ENCODE data around the gene ARHGAP19.

DNA sequence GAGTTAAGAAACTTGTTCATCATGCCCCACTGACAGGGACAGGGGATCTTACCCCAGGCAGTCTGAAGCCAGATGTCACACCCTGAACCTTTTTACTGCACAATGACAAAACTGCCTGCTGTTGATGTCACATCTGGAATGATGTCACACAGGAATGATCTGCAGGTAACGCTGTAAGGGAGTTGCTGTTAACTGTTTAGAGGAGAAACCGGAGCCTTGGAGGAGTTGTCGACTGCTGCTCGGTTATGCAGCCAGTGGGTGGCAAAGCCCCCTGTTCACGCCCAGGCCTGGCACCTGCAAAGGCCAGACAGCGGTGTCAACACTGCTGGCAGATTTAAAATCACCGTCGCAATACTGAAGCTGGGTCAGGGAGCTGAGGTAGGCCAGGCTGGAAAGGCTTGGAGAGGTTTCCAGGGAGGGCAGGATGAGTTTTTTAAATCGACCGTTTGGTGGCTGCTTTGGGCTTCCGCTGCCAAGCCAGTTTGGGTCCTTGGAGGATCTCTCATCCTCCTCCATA is 96.7 kb downstream of the ARHGAP19 start:
- no peak for TF ChIP-seq POLR2A (IDR thresholded peaks at IDR 0.05; ENCODE audit: low read depth)
- TF ChIP-seq, protein P1, sequence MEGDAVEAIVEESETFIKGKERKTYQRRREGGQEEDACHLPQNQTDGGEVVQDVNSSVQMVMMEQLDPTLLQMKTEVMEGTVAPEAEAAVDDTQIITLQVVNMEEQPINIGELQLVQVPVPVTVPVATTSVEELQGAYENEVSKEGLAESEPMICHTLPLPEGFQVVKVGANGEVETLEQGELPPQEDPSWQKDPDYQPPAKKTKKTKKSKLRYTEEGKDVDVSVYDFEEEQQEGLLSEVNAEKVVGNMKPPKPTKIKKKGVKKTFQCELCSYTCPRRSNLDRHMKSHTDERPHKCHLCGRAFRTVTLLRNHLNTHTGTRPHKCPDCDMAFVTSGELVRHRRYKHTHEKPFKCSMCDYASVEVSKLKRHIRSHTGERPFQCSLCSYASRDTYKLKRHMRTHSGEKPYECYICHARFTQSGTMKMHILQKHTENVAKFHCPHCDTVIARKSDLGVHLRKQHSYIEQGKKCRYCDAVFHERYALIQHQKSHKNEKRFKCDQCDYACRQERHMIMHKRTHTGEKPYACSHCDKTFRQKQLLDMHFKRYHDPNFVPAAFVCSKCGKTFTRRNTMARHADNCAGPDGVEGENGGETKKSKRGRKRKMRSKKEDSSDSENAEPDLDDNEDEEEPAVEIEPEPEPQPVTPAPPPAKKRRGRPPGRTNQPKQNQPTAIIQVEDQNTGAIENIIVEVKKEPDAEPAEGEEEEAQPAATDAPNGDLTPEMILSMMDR (IDR thresholded peaks at IDR 0.05), result no peak
- TF ChIP-seq POLR2AphosphoS5 (IDR thresholded peaks at IDR 0.05), result no peak

All from esophagus muscularis mucosa (tissue), 3 donors.